COLO829 (cell line): ENCODE data around the gene YES1.
"Not testable (repeated sequence)": the region's sequence is repeated elsewhere in the genome, so short reads cannot be mapped to it uniquely, and the experiment has no call there.

ENCODE experiments used
- DNase-seq: peaks from one replicate; pipeline ENCODE4 v3.0.0; 2012; ENCODE audit warnings: low spot score

YES1 gene

GRCh38 chr18:683531-683930 is 128.5 kb downstream of the YES1 start:
- DNase-seq: no peak

GRCh38 chr18:682833-683232 is 129.2 kb downstream of the YES1 start:
- no peak for DNase-seq

DNA sequence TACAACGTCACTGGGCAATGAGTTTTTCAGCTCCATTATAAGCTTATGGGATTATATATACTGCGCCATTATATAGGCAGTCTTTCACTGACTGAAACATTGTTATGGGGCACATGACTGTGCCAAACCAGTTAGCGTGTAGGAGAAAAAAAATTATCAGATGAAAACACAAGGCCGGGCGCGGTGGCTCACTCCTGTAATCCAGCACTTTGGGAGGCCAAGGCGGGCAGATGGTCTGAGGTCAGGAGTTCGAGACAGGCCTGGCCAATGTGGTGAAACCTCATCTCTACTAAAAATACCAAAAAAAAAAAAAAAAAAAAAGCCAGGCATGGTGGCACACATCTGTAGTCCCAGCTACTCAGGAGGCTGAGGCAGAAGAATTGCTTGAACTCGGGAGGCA is 129.6 kb downstream of the YES1 start:
- not testable (repeated sequence) for DNase-seq

GRCh38 chr18:681985-682384 is 130.1 kb downstream of the YES1 start:
- DNase-seq: no peak

DNA sequence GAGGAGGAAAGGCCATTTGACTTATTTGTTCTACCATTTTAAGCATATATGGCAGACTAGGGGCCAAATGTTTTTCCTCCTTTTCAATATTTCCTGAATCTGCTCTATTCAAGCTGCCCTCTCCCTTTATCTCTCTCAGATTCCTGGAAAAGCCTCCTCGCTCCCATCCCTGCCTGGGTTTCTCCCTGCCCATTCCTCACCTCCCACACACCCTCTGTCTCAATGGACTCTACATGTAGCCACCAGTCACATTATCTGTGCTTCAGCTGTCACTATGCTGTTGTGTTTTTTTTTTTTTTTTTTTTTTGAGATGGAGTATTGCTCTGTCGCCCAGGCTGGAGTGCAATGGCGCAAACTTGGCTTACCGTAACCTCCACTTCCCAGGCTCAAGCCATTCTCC is 131.7 kb downstream of the YES1 start:
- no peak for DNase-seq

GRCh38 chr18:679516-679915 is 132.5 kb downstream of the YES1 start:
- no peak for DNase-seq

DNA sequence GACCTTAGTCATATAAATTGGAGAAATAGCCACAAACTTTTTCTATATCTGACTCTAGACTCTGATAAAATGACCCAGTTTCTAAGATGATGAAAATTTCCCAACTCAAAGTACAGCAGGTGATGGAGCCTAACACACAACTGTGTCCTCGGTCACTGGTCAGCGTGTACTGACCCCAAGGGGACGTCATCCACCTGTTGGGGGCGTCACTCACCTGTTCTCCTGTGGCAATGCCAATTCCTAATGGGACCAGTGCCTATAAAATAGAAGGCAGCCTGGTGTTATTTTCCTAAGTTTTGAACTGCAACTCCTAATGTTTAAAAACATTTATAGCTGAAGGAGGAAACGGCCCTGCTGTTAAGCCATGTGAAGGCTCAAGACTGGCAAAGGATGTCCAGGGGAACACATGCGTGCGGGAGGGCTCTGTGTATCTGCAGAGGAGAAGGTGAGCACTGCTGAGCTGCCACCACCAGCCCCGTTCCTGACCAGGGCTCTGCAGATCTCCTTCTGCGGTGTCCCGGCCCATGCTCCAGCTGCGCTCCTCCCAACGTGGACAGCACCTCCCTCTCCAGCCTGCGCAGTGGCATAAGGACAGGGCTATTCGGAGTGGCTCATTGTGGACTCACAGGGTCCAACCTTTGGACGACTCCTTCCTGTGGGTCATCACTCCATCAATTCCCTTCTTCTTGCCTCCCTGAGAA is 133.4 kb downstream of the YES1 start:
- DNase-seq: no peak

- DNase-seq: peak; percentile 64
These were observed 134.1 kb downstream of the YES1 start for GRCh38 chr18:677951-678381.

DNA sequence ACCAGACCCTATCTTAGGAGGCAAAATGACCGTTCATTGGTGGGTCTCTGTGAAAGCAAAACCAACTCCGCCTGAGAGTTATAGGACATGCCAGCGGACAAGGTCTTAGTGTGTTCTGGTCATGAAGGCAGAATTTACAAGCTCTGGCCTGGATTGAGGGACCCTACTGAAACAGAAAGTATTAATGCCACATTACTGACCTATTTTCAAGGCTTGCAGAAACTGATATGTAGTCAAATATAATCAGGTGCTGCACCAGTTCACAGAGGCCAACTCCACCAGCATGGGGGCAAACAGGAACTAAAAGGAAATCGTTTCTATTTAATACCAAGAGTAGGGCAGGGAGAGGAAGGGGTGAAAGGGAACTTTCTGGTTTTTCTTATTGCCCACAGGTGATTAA is 134.9 kb downstream of the YES1 start:
- DNase-seq: no peak

DNA sequence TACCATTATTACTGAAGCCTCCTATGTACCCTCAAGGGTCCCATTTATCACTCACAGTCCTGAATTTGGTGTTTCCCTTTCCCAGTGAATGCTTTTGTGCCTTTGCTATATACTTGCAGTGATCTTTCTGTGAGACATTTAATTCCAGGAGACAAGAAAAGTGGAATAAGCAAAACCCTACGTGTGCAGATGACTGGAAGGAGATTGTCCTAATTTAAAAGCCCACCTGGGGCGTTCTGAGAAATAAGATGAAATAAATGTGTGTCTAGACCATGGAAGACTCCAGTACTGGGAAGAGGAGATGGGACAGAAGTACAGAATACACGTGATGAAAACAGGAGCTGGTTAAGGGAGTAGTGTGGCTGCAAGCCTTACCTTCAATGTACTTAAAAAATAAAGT is 135.3 kb downstream of the YES1 start:
- DNase-seq: no peak

DNA sequence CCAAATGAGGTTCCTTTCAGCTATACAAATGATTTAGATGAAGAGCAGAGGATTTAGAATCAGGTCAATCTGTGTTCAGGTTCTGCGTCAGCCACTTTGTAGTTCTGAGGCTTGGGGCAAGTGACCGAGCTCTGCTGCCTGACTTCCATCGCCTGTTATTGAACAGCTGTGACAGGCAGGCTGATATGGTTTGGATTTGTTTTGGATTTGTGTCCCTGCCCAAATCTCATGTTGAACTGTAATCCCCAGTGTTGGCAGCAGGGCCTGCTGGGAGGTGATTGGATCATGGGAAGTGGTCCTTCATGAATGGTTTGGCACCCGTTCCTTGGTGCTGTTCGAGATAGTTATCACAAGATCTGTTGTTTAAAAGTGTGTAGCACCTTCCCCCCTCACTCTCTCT is 136.0 kb downstream of the YES1 start:
- no peak for DNase-seq

DNA sequence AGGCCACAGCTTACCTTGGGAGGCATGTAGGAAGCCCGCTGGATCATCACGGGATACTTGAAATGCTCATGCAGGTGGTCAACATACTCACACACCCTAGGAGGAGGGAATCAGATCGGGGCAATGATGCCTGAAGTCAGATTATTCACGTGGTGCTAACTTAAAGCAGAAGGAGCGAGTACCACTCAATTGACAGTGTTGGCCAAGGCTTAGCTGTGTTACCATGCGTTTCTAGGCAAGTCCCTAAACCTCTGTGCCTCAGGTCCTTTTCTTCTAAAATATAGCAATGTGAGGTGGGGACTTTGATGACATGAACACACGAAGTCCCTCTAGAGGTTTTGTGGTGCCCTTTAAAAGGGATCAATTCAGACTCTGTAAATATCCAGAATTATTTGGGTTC is 136.7 kb downstream of the YES1 start:
- DNase-seq: no peak

DNA sequence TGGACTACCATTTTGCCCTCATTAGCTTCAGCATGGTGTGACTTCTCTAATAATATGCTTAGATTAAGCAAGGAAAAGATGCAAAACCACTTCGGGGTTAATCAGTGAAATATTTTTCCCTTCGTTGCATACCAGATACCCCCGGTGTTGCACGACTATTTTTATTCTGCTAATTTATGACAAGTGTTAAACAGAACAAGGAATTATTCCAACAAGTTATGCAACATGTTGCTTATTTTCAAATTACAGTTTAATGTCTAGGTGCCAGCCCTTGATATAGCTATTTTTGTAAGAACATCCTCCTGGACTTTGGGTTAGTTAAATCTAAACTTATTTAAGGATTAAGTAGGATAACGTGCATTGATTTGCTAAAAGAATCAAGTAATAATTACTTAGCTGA is 138.3 kb downstream of the YES1 start:
- DNase-seq: no peak

GRCh38 chr18:673317-673716 is 138.7 kb downstream of the YES1 start:
- no peak for DNase-seq
